Transverse colon (tissue), 4 donors: Measurements from ENCODE around the gene GSAP. TPM values are rescaled to one million over a fixed set of nuclear protein-coding genes. Genes with fewer than 3 reads are reported as not detected.

Experiments
- DNase-seq: peaks from one replicate; pipeline ENCODE4 v3.0.0-alpha.2; 2019
- H3K27ac ChIP-seq, 4 donors: fragments of 200-600 bp; sonication (generic); 2 replicates each; pipeline ENCODE4 v1.5.1; 2016 to 2018; ENCODE audit warnings: inconsistent platforms in 4 of 4
- H3K27me3 ChIP-seq: fragments of 200-600 bp; sonication (generic); 2 replicates; pipeline ENCODE4 v1.5.1; 2017; ENCODE audit warnings: inconsistent platforms
- H3K36me3 ChIP-seq, 4 donors: fragments of 200-600 bp; sonication (generic); 2 replicates each; pipeline ENCODE4 v1.5.1; 2017 to 2019; ENCODE audit warnings: inconsistent platforms in 4 of 4
- H3K4me1 ChIP-seq, 4 donors: fragments of 200-600 bp; sonication (generic); 2 replicates each; pipeline ENCODE4 v1.5.1; 2017 to 2020; ENCODE audit warnings: inconsistent platforms in 4 of 4
- H3K4me3 ChIP-seq, 4 donors: fragments of 200-600 bp; sonication (generic); 1 replicate in 1 of 4; 2 replicates in 3 of 4; pipeline versions ENCODE4 v1.5.1 to v1.6.1; 2017 to 2019; ENCODE audit warnings: inconsistent platforms in 4 of 4
- H3K9me3 ChIP-seq, 2 donors: fragments of 200-600 bp; sonication (generic); 2 replicates each; pipeline ENCODE4 v1.5.1; 2017 to 2019; ENCODE audit warnings: inconsistent platforms in 2 of 2
- CTCF ChIP-seq, 5 experiments: fragments of 200-600 bp in 3 of 5; fragments of 450-650 bp in 2 of 5; sonication (generic) in 3 of 5; IDR thresholded peaks; 1 replicate in 2 of 5; 2 replicates in 3 of 5; pipeline ENCODE4 v1.5.1; 2016 to 2017; ENCODE audit warnings: antibody characterized with exemption in 5 of 5, inconsistent platforms in 3 of 5, mild to moderate bottlenecking in 2 of 5, moderate library complexity in 1 of 5
- EP300 ChIP-seq: sonication (generic); formaldehyde crosslinking; IDR thresholded peaks from one replicate; pipeline ENCODE4 v1.6.1; 2017; ENCODE audit warnings: antibody characterized with exemption, low read depth
- POLR2A ChIP-seq: fragments of 450-650 bp; IDR thresholded peaks from one replicate; pipeline ENCODE4 v1.6.1; 2016; ENCODE audit warnings: antibody characterized with exemption, mild to moderate bottlenecking, moderate library complexity
- POLR2AphosphoS5 ChIP-seq, 3 donors: sonication (generic); formaldehyde crosslinking; IDR thresholded peaks; one replicate each; pipeline ENCODE4 v1.6.1; 2016; ENCODE audit warnings: antibody characterized with exemption in 3 of 3
- WGBS, 2 donors: methylation state at CpG; one replicate each; pipeline ENCODE4 v1.1.5; 2018; ENCODE audit warnings: low coverage in 1 of 2; 5-methylcytosine and 5-hydroxymethylcytosine counted together
- in situ Hi-C, 4 donors: fragments of 200-750 bp; cut with MboI; loops; one replicate each; pipeline versions ENCODE4 v1.15.0 to v1.15.1; 2017; ENCODE audit warnings: low sequenced_read_pairs in 3 of 4, low pct_ligation_motif_present in 1 of 4, low pct_unique_long_range_greater_than_20kb in 1 of 4
- intact Hi-C: fragments of 100-400 bp; cut with DNase I; formaldehyde crosslinking; loops from one replicate; pipeline ENCODE4 v1.15.1; 2023; ENCODE audit warnings: low total_unique reads
- total RNA-seq, 4 donors: library from RNA; depleted of rRNA; stranded (reverse); fragments of >200 nt; gene quantifications; one replicate each; pipeline ENCODE4 v1.1.0, GENCODE V29; 2016

The GSAP gene
- total RNA-seq, 4 donors from 2014 or later = 5.0 to 25.2 (median 15.5) TPM

- H3K27ac ChIP-seq = no peak overlapping the region
- no peak for DNase-seq
- 47 to 49% methylated on average over 5 of the region's 5 CpGs for WGBS, 2 donors
- intact Hi-C loops (loop anchor here (1.0 kb wide), 1 partner anchor 21 kb away; no protein-coding TSS in a partner anchor), in situ Hi-C loops (no loop called here)
- peaks cover 0 to 34% (median 11%) of the 10 kb centered on the region in 4 donors for H3K4me1 ChIP-seq
- TF ChIP-seq POLR2AphosphoS5 (IDR thresholded peaks at IDR 0.05) = no peak
- TF ChIP-seq POLR2A = no peak
- TF ChIP-seq CTCF (IDR thresholded peaks at IDR 0.05) = no peak
- TF ChIP-seq EP300 = no peak
- no peaks in the 10 kb centered on the region for H3K27me3 ChIP-seq
- no peak overlapping the region for H3K4me3 ChIP-seq
- no peaks in the 10 kb centered on the region for H3K36me3 ChIP-seq
- no peaks in the 10 kb centered on the region for H3K9me3 ChIP-seq
Observed at GRCh38 chr7:77339726-77340125, 76.4 kb downstream of the GSAP start.

- no peaks in the 10 kb centered on the region for H3K36me3 ChIP-seq
- H3K27me3 ChIP-seq = no peaks in the 10 kb centered on the region
- no peak for DNase-seq
- in situ Hi-C loops = no loop called here
- intact Hi-C loops = no loop called here
- H3K4me1 ChIP-seq = peaks cover 0 to 34% (median 11%) of the 10 kb centered on the region in 4 donors
- no peak overlapping the region for H3K27ac ChIP-seq
- no peak for TF ChIP-seq POLR2AphosphoS5 (IDR thresholded peaks at IDR 0.05)
- no peaks in the 10 kb centered on the region for H3K9me3 ChIP-seq
- WGBS, 2 donors = 66 to 75% methylated on average over 5 of the region's 5 CpGs
- no peak overlapping the region for H3K4me3 ChIP-seq
Observed at GRCh38 chr7:77338883-77339629, 77.1 kb downstream of the GSAP start.

GRCh38 chr7:77338260-77338659 is 77.9 kb downstream of the GSAP start:
- Histone ChIP-seq H3K9me3 (no peaks in the 10 kb centered on the region), H3K36me3 (no peaks in the 10 kb centered on the region), H3K27ac (no peak overlapping the region), H3K27me3 (no peaks in the 10 kb centered on the region), H3K4me1 (peaks cover 0 to 34% (median 11%) of the 10 kb centered on the region in 4 donors), H3K4me3 (no peak overlapping the region)
- intact Hi-C loops (no loop called here), in situ Hi-C loops (no loop called here)
- WGBS, 2 donors = 18 to 56% methylated on average over 1 to 4 of the region's 4 CpGs
- no peak for DNase-seq
- TF ChIP-seq CTCF (IDR thresholded peaks at IDR 0.05) = no peak
- no peak for TF ChIP-seq POLR2AphosphoS5 (IDR thresholded peaks at IDR 0.05)
- no peak for TF ChIP-seq POLR2A
- no peak for TF ChIP-seq EP300

- WGBS, 2 donors = 60 to 83% methylated on average over 1 to 2 of the region's 2 CpGs
- H3K4me3 ChIP-seq = no peak overlapping the region
- intact Hi-C loops (no loop called here), in situ Hi-C loops (no loop called here)
- TF ChIP-seq EP300 (no peak), CTCF (IDR thresholded peaks at IDR 0.05) (no peak), POLR2AphosphoS5 (IDR thresholded peaks at IDR 0.05) (no peak), POLR2A (no peak)
- no peaks in the 10 kb centered on the region for H3K36me3 ChIP-seq
- no peaks in the 10 kb centered on the region for H3K9me3 ChIP-seq
- no peak overlapping the region for H3K27ac ChIP-seq
- no peaks in the 10 kb centered on the region for H3K27me3 ChIP-seq
- H3K4me1 ChIP-seq = peaks cover 0 to 34% (median 11%) of the 10 kb centered on the region in 4 donors
- no peak for DNase-seq
Observed at GRCh38 chr7:77337456-77337990, 78.6 kb downstream of the GSAP start.
